Measurements from ENCODE around the gene ANXA4.
"Not testable (repeated sequence)": the region's sequence is repeated elsewhere in the genome, so short reads cannot be mapped to it uniquely, and the experiment has no call there.

ANXA4 gene

GRCh38 chr2:69780921-69781320 lies 39.0 kb downstream of the ANXA4 start:
- DNase-seq: no peak

- no peak for DNase-seq
Observed at GRCh38 chr2:69781321-69782248, 39.7 kb downstream of the ANXA4 start.

GRCh38 chr2:69784228-69784627 lies 42.3 kb downstream of the ANXA4 start:
- no peak for DNase-seq

DNA sequence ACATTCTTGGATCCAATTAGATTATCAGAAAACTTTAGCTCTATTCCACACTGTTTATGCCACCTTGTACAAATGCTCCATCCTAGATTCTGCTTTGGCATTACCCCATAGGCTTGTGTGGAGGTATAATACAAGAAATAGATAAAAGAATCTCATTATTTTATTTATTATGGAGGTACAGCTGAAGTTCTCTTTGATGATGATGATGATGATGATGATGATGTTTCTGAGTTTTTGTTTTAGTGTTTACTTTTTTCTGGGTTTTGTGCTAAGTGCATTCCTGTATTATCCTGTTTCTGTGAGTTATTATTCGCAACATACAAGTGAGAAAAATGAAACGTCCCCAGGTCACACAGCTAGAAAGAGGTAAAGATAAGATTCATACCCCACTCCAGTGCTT lies 43.4 kb downstream of the ANXA4 start:
- no peak for DNase-seq

- no peak for DNase-seq
Observed at GRCh38 chr2:69786052-69786560, 44.2 kb downstream of the ANXA4 start.

DNA sequence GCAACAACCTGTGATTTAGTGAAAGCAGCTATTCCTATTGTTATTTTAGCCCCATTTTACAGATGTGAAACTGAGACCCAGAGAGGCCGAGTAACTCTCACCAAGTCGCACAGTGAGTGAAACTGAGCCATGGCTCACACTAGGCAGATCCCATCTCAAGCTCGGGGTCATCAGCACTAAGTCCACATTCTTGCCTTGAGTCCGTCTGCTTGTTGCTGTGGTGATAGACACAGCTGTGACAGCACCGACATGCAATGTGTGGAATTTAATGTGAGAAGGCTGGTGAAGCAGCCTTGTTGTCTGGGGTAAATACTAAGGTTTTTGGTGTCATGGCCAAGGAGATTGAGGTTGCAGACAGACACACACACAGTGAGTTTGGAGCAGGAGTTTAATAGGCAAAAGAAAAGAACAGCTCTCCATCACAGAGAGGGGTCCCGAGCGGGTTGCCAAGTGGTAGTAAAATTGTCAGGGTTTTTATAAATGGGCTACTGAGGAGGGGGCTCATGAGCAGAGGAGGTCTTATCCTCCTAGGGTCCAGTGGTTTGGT lies 47.3 kb downstream of the ANXA4 start:
- DNase-seq: no peak

- no peak for DNase-seq
Observed at GRCh38 chr2:69789772-69790600, 48.1 kb downstream of the ANXA4 start.

- no peak for DNase-seq
Observed at GRCh38 chr2:69790601-69790959, 48.6 kb downstream of the ANXA4 start.

DNA sequence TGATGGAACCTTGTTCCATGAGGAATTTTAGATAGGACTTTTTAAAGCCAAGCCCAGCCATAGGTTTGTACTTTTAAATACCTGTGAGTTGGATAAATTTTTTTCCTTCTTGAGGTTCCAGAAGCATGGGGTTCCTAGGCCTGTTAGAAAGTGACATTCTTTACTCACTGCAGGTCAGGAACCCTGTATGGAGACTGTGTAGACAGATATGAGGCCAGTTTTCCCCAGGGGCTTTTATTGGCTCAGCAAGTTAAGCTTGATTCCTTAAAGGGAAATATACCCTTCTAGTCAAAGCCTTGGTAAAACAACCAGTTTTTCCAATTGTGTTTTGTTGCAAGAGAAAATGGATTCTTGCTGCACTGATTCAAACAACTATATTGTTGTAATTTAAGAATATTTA lies 49.1 kb downstream of the ANXA4 start:
- no peak for DNase-seq

- DNase-seq: no peak
Observed at GRCh38 chr2:69796174-69796573, 54.2 kb downstream of the ANXA4 start.

GRCh38 chr2:69797235-69797634 lies 55.3 kb downstream of the ANXA4 start:
- no peak for DNase-seq

DNA sequence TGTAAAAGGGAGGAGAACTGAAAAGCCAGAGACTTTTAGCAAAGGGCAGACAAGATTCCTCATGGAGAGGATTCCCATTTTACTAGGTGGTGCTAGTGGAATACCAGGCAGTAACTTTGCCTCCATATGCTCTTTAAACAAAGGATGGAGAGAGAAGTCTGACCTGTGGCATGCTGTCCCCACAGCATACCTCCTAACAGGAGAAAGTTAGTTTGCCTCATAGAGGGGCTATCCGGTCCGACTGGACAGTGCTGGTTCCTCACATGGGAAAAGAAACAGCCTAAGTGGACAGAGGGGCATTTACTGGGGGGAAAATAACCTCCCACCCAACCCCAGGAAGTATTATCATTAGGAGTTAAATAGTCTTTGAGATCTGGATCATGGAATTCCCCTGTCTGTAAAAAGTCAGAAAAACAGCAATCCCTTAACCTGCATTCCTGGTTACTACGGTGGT lies 55.9 kb downstream of the ANXA4 start:
- no peak for DNase-seq

GRCh38 chr2:69798290-69798908 lies 56.5 kb downstream of the ANXA4 start:
- DNase-seq: no peak

DNA sequence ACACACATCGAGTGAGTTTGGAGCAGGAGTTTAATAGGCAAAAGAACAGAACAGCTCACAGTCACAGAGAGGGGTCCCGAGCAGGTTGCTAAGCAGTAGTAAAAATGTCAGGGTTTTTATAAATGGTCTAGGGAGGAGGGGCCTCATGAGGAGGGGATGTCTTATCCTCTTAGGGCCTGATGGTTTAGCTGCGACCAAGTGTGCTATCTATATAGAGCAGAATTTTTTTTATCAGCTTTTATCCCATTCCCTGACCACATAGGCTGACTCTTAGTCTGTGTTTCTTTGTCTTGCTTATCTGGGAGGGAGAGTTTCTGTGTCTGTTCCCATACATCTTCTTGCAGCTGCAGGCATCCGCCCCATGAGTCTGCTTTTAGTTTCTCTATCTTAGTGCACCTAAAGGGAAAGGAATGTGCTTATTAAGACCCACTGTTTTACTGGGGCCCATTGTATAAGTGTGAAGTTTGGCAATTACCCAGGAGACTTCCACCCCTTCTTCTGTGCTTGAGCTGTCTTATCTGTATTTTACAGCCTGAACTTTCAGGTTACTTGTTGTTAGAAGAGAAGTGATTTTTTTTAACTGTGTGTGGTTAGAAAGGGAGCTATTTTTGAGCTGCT lies 57.1 kb downstream of the ANXA4 start:
- no peak for DNase-seq

DNA sequence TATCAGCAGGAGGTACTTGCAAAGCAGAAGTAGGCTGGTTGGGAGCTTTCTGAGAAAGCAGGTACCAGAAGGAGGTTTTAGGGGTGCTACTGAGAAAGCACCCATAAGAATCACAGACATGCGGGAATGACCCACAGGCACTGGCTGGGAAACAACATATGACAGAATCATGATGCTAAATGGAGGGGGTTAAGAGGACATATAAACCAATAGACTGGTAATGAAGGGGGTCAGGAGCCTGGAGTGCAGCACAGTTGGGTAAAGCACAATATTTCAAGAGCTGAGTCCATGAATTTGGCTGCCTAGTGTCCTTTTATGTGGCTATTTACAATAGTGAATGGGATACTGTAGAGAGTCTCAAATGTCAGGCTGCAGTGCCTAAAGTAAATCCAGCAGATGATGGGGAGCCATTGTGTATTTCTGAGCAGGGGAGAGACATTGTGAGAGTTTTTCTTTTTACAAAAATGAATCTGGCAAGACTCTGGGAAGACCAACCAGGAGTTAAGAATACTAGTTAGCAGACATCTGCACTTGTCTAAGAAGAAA lies 59.9 kb downstream of the ANXA4 start:
- DNase-seq: no peak

DNA sequence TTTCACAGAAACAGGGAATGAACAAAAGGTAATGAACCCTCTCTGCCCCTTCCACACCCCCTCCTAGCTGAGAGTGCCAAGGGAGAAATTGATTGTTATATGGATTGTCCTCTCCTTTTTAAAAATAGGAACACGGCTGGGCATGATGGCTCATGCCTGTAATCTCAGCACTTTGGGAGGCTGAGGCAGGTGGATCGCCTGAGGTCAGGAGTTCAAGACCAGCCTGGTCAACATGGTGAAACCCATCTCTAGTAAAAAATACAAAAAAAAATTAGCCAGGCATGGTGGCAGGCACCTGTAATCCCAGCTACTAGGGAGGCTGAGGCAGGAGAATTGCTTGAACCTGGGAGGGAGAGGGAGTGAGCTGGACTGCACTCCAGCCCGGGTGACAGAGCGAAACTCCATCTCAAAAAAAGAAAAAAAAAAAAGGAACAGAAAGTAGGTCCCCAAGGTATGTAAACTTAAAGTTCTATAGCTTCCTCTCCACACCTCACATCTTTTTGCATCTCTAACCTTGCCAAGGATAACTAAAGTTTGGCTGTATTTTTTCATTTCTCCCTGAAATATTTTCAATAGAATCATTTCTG lies 60.9 kb downstream of the ANXA4 start:
- not testable (repeated sequence) for DNase-seq

DNA sequence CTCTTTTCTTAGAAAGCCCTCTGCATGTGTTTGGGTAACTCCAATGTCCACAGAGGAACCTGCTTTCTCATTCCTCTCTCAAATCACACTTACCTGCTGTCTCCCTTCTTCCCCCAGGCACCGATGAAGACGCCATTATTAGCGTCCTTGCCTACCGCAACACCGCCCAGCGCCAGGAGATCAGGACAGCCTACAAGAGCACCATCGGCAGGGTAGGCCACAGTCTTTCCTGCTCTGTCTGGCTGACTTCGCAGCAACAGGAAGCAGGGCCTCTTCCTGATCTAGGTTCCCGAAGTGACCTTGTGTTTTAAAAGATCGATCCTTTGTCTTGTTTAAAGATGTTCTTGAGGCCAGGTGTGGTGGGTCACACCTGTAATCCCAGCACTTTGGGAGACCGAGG lies 62.5 kb downstream of the ANXA4 start:
- DNase-seq: no peak

GRCh38 chr2:69805887-69806286 lies 64.0 kb downstream of the ANXA4 start:
- DNase-seq: no peak

DNA sequence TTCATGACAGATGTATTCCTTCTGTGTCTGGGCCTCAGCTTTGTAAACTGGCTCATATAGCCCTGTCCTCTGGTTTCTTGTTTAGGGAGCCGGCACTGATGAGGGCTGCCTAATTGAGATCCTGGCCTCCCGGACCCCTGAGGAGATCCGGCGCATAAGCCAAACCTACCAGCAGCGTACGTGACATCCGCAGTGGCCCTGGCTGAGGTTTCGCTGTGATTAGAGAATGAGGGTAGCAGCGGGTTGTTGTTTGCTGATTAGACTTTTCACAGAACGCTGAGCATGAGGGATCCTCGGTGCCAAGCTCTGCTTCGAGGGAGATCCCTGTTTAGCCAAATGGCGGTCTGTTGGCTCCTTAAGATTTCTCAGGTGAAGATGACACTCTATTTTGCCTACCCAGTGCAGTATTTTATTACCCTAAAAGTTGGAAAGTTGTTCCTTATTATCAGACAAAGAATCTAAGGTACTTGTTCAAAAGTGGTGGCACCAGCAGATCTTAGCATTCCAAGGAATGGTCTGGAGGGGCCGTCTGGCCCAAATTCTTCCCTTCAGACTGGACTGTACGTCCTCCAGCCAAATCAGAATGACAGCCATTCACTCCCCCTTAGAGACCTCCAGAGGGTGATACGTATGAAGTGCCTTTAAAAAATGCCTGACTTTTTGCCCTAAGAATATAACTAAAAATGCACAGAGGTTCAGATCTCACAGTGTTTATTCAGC lies 66.0 kb downstream of the ANXA4 start:
- no peak for DNase-seq

GRCh38 chr2:69810550-69810949 lies 68.6 kb downstream of the ANXA4 start:
- DNase-seq: no peak

DNA sequence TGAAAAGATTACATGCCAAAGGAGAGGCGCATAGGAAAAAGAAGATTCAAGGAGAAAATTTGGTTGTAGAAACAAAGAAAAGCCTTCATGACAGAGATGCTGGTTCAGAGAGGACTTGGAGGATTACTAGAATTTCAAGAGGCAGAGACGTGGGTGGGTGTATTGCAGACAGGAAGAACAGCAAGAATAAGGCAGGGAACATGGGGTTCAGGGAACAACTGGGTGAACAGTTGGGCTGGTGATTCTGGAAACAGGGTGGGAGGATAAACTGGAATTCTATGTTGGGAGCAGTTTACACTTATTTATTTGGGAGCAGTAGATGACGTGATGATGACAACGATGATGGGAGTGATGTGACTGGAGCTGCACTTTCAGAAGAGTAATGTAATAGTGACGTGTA lies 69.1 kb downstream of the ANXA4 start:
- DNase-seq: no peak

Measured in activated T-cell treated with anti-CD3 and anti-CD28 coated beads, Interleukin-2, amount 50 U/mL, for 1 hour (primary cell).